ENCODE data around the gene MTARC2.
A peak's percentile ranks its signal among the peaks of the same experiment; 100 is the strongest.

MTARC2 gene

GRCh38 chr1:220770245-220770913 is 22.3 kb downstream of the MTARC2 start:
- DNase-seq, result peak in 1 of 2 donors; percentile 36

GRCh38 chr1:220772846-220773245 is 24.7 kb downstream of the MTARC2 start:
- DNase-seq, result no peak

GRCh38 chr1:220775240-220775853 is 27.2 kb downstream of the MTARC2 start:
- peak; percentile 23 to 27 for DNase-seq

GRCh38 chr1:220776254-220776653 is 28.1 kb downstream of the MTARC2 start:
- DNase-seq, result no peak

GRCh38 chr1:220776720-220777326 is 28.7 kb downstream of the MTARC2 start:
- peak; percentile 49 to 60 for DNase-seq

- no peak for DNase-seq
These were observed 35.3 kb downstream of the MTARC2 start for GRCh38 chr1:220783453-220783852.

- DNase-seq, result no peak
These were observed 36.6 kb downstream of the MTARC2 start for GRCh38 chr1:220784751-220785150.

GRCh38 chr1:220785166-220786056 is 37.3 kb downstream of the MTARC2 start:
- DNase-seq, result no peak

GRCh38 chr1:220786057-220786336 is 37.9 kb downstream of the MTARC2 start:
- DNase-seq, result no peak

- DNase-seq, result no peak
These were observed 38.4 kb downstream of the MTARC2 start, which contains the start of gene MTARC1 for GRCh38 chr1:220786337-220787068. Gene MTARC1 (plus strand): TSS chr1:220786913. CDS start chr1:220786945, 32 bp downstream.

GRCh38 chr1:220787069-220787619 is 39.0 kb downstream of the MTARC2 start:
- no peak for DNase-seq

GRCh38 chr1:220788900-220789299 is 40.8 kb downstream of the MTARC2 start:
- DNase-seq, result no peak

- no peak for DNase-seq
These were observed 41.5 kb downstream of the MTARC2 start for GRCh38 chr1:220789532-220790147.

GRCh38 chr1:220791285-220791684 is 43.2 kb downstream of the MTARC2 start:
- DNase-seq, result no peak

- no peak for DNase-seq
These were observed 43.8 kb downstream of the MTARC2 start for GRCh38 chr1:220791956-220792355.

- DNase-seq, result no peak
These were observed 48.4 kb downstream of the MTARC2 start for GRCh38 chr1:220796530-220796929.

GRCh38 chr1:220797044-220797443 is 48.9 kb downstream of the MTARC2 start:
- DNase-seq, result no peak

GRCh38 chr1:220797553-220797952 is 49.4 kb downstream of the MTARC2 start:
- DNase-seq, result no peak

- no peak for DNase-seq
These were observed 50.2 kb downstream of the MTARC2 start for GRCh38 chr1:220798338-220798737.

GRCh38 chr1:220800262-220800661 is 52.1 kb downstream of the MTARC2 start:
- no peak for DNase-seq

- DNase-seq, result no peak
These were observed 55.5 kb downstream of the MTARC2 start for GRCh38 chr1:220803401-220804201.

All from CD4-positive, alpha-beta T cell treated with Interleukin-4 for 1 hour (primary cell).